Endothelial cell of umbilical vein (primary cell): ENCODE measurements around the gene PHPT1. TPM values are rescaled to one million over a fixed set of nuclear protein-coding genes. Genes with fewer than 3 reads are reported as not detected.

ENCODE experiments used
- BruUV-seq: library from RNA; stranded (reverse); fragments of 400-500 nt; replicated peaks from 2 replicates; lab custom pipeline; 2021; lab: Mats Ljungman, UMichigan
- CTCF ChIA-PET: fragments of 300-600, 350-600 bp; sonication (Branson Sonifier 250); formaldehyde crosslinking; loops from one replicate; lab custom pipeline; 2021; ENCODE audit warnings: antibody characterized with exemption, inconsistent platforms; lab: Charles Lee
- POLR2A ChIA-PET: fragments of 300-600, 350-600 bp; sonication (Branson Sonifier 250); formaldehyde crosslinking; loops from one replicate; lab custom pipeline; 2021; ENCODE audit warnings: antibody characterized with exemption, inconsistent platforms; lab: Charles Lee
- DNase-seq: peaks from one replicate; pipeline ENCODE4 v3.0.0-alpha.2; 2011; ENCODE audit warnings: low read depth, low spot score
- FAIRE-seq: peaks from 2 replicates; lab custom pipeline; 2011; peaks lifted over from hg19 to GRCh38; lab: Jason Lieb, UNC
- H2AFZ ChIP-seq: 2 replicates; pipeline ENCODE4 v1.6.0; 2012; ENCODE audit warnings: low read depth, low read length, control low read depth, inconsistent platforms
- H3K27ac ChIP-seq: 2 replicates; pipeline ENCODE4 v1.5.1; 2011; ENCODE audit warnings: low read depth, mild to moderate bottlenecking, control low read depth, low read length, moderate library complexity; ENCODE audit not compliant: insufficient read depth
- H3K27me3 ChIP-seq, 2 experiments: 2 replicates each; pipeline versions ENCODE4 v1.6.0 to v1.6.1; 2011; ENCODE audit warnings: low read length in 2 of 2, mixed read lengths in 1 of 2; ENCODE audit not compliant: control insufficient read depth in 2 of 2, insufficient read depth in 2 of 2
- H3K36me3 ChIP-seq, 2 experiments: 2 replicates in 1 of 2; 3 replicates in 1 of 2; pipeline ENCODE4 v1.5.1; 2011; ENCODE audit warnings: low read length in 2 of 2, mild to moderate bottlenecking in 1 of 2, moderate library complexity in 1 of 2; ENCODE audit not compliant: control insufficient read depth in 2 of 2, insufficient read depth in 2 of 2; ENCODE audit errors: extremely low read depth in 1 of 2
- H3K4me1 ChIP-seq: 3 replicates; pipeline ENCODE4 v1.5.1; 2011; ENCODE audit warnings: mild to moderate bottlenecking, low read length; ENCODE audit not compliant: control insufficient read depth, insufficient read depth; ENCODE audit errors: extremely low read depth
- H3K4me2 ChIP-seq: 2 replicates; pipeline ENCODE4 v1.6.1; 2011; ENCODE audit warnings: low read length, control low read depth, mixed read lengths; ENCODE audit not compliant: insufficient read depth
- H3K4me3 ChIP-seq, 3 experiments: fragments of 200-600 bp in 1 of 3; sonication (generic), shearing (Covaris generic) in 1 of 3; replicated peaks in 1 of 3; 2 replicates each; pipeline ENCODE4 v1.5.1; 2011 to 2016; ENCODE audit warnings: control low read depth in 3 of 3, low read length in 3 of 3, mild to moderate bottlenecking in 2 of 3, inconsistent platforms in 1 of 3, low read depth in 1 of 3, moderate library complexity in 1 of 3; ENCODE audit not compliant: insufficient read depth in 1 of 3
- H3K79me2 ChIP-seq: 2 replicates; pipeline ENCODE4 v1.6.0; 2012; ENCODE audit warnings: low read length, inconsistent platforms; ENCODE audit not compliant: control insufficient read depth, insufficient read depth
- H3K9ac ChIP-seq: replicated peaks from 2 replicates; pipeline ENCODE3; 2011; ENCODE audit warnings: low read length, control low read depth; ENCODE audit not compliant: insufficient read depth; ENCODE audit errors: extremely low read depth
- H3K9me1 ChIP-seq: replicated peaks from 3 replicates; pipeline ENCODE4 v1.6.0; 2011; ENCODE audit warnings: mild to moderate bottlenecking, low read length; ENCODE audit not compliant: control insufficient read depth, insufficient read depth; ENCODE audit errors: extremely low read depth
- H3K9me3 ChIP-seq: replicated peaks from 2 replicates; pipeline ENCODE4 v1.5.1; 2012; ENCODE audit warnings: low read length, inconsistent platforms; ENCODE audit not compliant: control insufficient read depth, insufficient read depth
- H4K20me1 ChIP-seq: replicated peaks from 2 replicates; pipeline ENCODE3; 2011; ENCODE audit warnings: mild to moderate bottlenecking, low read length; ENCODE audit not compliant: control insufficient read depth, insufficient read depth; ENCODE audit errors: extremely low read depth
- EZH2 ChIP-seq: IDR thresholded peaks from 2 replicates; pipeline ENCODE4 v1.6.1; 2012; ENCODE audit warnings: borderline replicate concordance, low read depth, mild to moderate bottlenecking, moderate library complexity, low read length, inconsistent platforms; ENCODE audit not compliant: severe bottlenecking
- FOS ChIP-seq: IDR thresholded peaks from 2 replicates; pipeline ENCODE4 v1.6.1; 2011; ENCODE audit warnings: mild to moderate bottlenecking, low read length, moderate library complexity, borderline replicate concordance; ENCODE audit not compliant: insufficient read depth
- GATA2 ChIP-seq: IDR thresholded peaks from 2 replicates; pipeline ENCODE4 v1.7.0; 2011; ENCODE audit warnings: low read depth, mild to moderate bottlenecking, moderate library complexity, mixed read lengths, low read length; ENCODE audit not compliant: insufficient read length, insufficient read depth
- JUN ChIP-seq: IDR thresholded peaks from 2 replicates; pipeline ENCODE4 v1.6.1; 2011; ENCODE audit warnings: borderline replicate concordance, low read depth; ENCODE audit not compliant: insufficient read length, insufficient read depth
- MYC ChIP-seq: IDR thresholded peaks from one replicate; pipeline ENCODE4 v1.6.1; 2011; ENCODE audit warnings: mild to moderate bottlenecking, low read depth, low read length
- POLR2A ChIP-seq: IDR thresholded peaks from 2 replicates; pipeline ENCODE4 v1.6.1; 2012; ENCODE audit warnings: low read depth, mild to moderate bottlenecking, control low read depth, low read length
- POLR2AphosphoS5 ChIP-seq: IDR thresholded peaks from 2 replicates; pipeline ENCODE4 v1.6.1; 2012; ENCODE audit warnings: low read depth, mild to moderate bottlenecking, control low read depth, low read length, moderate library complexity; ENCODE audit not compliant: insufficient read depth
- dilution Hi-C: fragments of 300-500 bp; cut with MboI; formaldehyde crosslinking; loops from one replicate; pipeline ENCODE4 v1.15.0; 2019; ENCODE audit warnings: low sequenced_read_pairs; ENCODE audit not compliant: extremely low pct_ligation_motif_present
- intact Hi-C: fragments of 100-400 bp; cut with micrococcal nuclease; formaldehyde crosslinking; loops from one replicate; pipeline ENCODE4 v1.10.0; 2022
- polyA plus RNA-seq, 4 experiments: library from polyadenylated mRNA; depleted of rRNA in 3 of 4; stranded (reverse) in 3 of 4; unstranded in 1 of 4; fragments of >200 nt; gene quantifications; 2 replicates each; pipeline versions ENCODE4 v1.2.1 to v1.2.3, GENCODE V29; 2011 to 2012; ENCODE audit warnings: missing spikeins in 1 of 4
- total RNA-seq: library from RNA; stranded (reverse); gene quantifications from 2 replicates; pipeline ENCODE4 v1.2.3, GENCODE V29; 2021
- TF ChIP-seq, protein P1 (sequence below): IDR thresholded peaks from 2 replicates; pipeline ENCODE4 v1.6.1; 2011; ENCODE audit not compliant: insufficient read depth, insufficient read length
- TF ChIP-seq, protein P2 (sequence below), 2 donors: IDR thresholded peaks; 1 replicate in 1 of 2; 2 replicates in 1 of 2; pipeline ENCODE4 v1.5.1; 2011; ENCODE audit warnings: low read length in 2 of 2, mild to moderate bottlenecking in 2 of 2, moderate library complexity in 2 of 2, control low read depth in 1 of 2, inconsistent platforms in 1 of 2, low read depth in 1 of 2; ENCODE audit not compliant: insufficient read depth in 1 of 2; ENCODE audit errors: extremely low read depth in 1 of 2

The PHPT1 gene
- total and polyA plus RNA-seq, 2 donors (not counting 3 experiments of a cell fraction or from before 2014, with no cell fraction given), result 139 to 319 TPM

GRCh38 chr9:136862849-136863622 lies 13.8 kb downstream of the PHPT1 start:
- Histone ChIP-seq H3K79me2 (peaks cover 24% of the 10 kb centered on the region), H3K4me2 (no peak overlapping the region), H3K27ac (no peak overlapping the region), H3K4me1 (peaks cover 6% of the 10 kb centered on the region), H3K36me3 (peaks cover 8 to 21% of the 10 kb centered on the region in 2 experiments), H2AFZ (no peak overlapping the region), H3K9me1 (no peaks in the 10 kb centered on the region), H3K27me3 (no peaks in the 10 kb centered on the region), H3K9ac (no peak overlapping the region), H3K4me3 (no peak overlapping the region), H4K20me1 (no peaks in the 10 kb centered on the region), H3K9me3 (no peaks in the 10 kb centered on the region)
- ChIA-PET POLR2A (no interaction called here), CTCF (interaction anchor here (1.3 kb wide), 1 partner anchor 21 kb away, joined by 4 read pairs; the partner anchor contains the start of gene AJM1)
- no peak for TF ChIP-seq POLR2A
- no peak for TF ChIP-seq FOS
- no peak for TF ChIP-seq EZH2
- no TSS peak for BruUV-seq
- dilution Hi-C loops (no loop called here), intact Hi-C loops (no loop called here)
- no peak for FAIRE-seq
- no peak for DNase-seq

DNA sequence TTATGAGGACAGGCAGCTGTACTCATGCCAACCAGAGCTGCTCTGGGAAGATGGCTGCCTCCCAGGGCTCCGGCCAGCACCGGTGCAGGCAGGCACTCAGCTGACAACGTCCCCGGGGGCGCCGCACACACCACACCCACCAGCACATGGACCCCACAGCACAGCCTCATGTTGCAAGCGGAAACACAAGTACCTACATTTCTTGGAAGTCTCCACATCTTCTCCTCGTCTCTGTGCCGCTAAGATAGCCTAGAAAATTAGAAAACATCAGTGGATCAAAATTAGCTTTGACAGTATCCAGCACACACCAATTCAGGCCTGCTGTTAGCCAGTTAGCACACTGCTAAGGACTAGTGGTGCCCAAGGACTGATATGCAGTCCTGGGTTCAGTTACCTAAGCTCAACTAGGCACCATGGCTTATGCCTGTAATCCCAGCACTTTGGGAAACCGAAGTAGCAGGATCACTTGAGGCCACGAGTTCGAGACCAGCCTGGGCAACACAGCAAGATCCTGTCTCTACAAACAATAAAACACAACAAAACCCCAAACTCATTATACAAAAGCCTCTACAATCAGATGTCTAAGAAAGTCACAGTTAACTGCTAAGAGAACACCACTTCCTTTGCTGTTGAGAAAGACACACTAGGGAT lies 14.5 kb downstream of the PHPT1 start:
- no peak overlapping the region for H3K27ac ChIP-seq
- H3K9me1 ChIP-seq, result no peaks in the 10 kb centered on the region
- peaks cover 24% of the 10 kb centered on the region for H3K79me2 ChIP-seq
- no peak overlapping the region for H2AFZ ChIP-seq
- dilution Hi-C loops, result no loop called here
- intact Hi-C loops, result no loop called here
- H3K9me3 ChIP-seq, result no peaks in the 10 kb centered on the region
- H4K20me1 ChIP-seq, result no peaks in the 10 kb centered on the region
- H3K27me3 ChIP-seq, result no peaks in the 10 kb centered on the region
- CTCF ChIA-PET, result interaction anchor here (1.3 kb wide), 1 partner anchor 22 kb away, joined by 4 read pairs; the partner anchor contains the start of gene AJM1
- no peak overlapping the region for H3K4me2 ChIP-seq
- peaks cover 8 to 21% of the 10 kb centered on the region in 2 experiments for H3K36me3 ChIP-seq
- H3K4me3 ChIP-seq, result no peak overlapping the region
- peaks cover 6% of the 10 kb centered on the region for H3K4me1 ChIP-seq
- no peak for DNase-seq
- H3K9ac ChIP-seq, result no peak overlapping the region
- TF ChIP-seq POLR2A (no peak), MYC (no peak), JUN (no peak), EZH2 (no peak), FOS (no peak), GATA2 (no peak), POLR2AphosphoS5 (no peak)
- TF ChIP-seq, protein P1, sequence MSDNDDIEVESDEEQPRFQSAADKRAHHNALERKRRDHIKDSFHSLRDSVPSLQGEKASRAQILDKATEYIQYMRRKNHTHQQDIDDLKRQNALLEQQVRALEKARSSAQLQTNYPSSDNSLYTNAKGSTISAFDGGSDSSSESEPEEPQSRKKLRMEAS, result no peak
- TF ChIP-seq, protein P2, sequence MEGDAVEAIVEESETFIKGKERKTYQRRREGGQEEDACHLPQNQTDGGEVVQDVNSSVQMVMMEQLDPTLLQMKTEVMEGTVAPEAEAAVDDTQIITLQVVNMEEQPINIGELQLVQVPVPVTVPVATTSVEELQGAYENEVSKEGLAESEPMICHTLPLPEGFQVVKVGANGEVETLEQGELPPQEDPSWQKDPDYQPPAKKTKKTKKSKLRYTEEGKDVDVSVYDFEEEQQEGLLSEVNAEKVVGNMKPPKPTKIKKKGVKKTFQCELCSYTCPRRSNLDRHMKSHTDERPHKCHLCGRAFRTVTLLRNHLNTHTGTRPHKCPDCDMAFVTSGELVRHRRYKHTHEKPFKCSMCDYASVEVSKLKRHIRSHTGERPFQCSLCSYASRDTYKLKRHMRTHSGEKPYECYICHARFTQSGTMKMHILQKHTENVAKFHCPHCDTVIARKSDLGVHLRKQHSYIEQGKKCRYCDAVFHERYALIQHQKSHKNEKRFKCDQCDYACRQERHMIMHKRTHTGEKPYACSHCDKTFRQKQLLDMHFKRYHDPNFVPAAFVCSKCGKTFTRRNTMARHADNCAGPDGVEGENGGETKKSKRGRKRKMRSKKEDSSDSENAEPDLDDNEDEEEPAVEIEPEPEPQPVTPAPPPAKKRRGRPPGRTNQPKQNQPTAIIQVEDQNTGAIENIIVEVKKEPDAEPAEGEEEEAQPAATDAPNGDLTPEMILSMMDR (IDR thresholded peaks at IDR 0.05; ENCODE audit: extremely low read depth in 1 of 2, insufficient read depth in 1 of 2, low read depth in 1 of 2, low read length in 2 of 2), result no peak
- POLR2A ChIA-PET, result no interaction called here
- no peak for FAIRE-seq
- BruUV-seq, result no TSS peak
